Caco-2 (cell line): ENCODE results near the gene ZSCAN25. TPM values are rescaled to one million over a fixed set of nuclear protein-coding genes. Genes with fewer than 3 reads are reported as not detected.

ENCODE experiments used
- BruUV-seq: library from RNA; stranded (reverse); fragments of 400-500 nt; replicated peaks from 2 replicates; lab custom pipeline; 2021; lab: Mats Ljungman, UMichigan
- CTCF ChIA-PET: fragments of 300-600 bp; sonication (Branson Sonifier 250); formaldehyde crosslinking; loops from one replicate; lab custom pipeline; 2022; ENCODE audit warnings: antibody characterized with exemption; lab: Charles Lee
- POLR2A ChIA-PET: fragments of 300-600 bp; sonication (Branson Sonifier 250); formaldehyde crosslinking; loops from one replicate; lab custom pipeline; 2022; ENCODE audit warnings: antibody characterized with exemption; lab: Charles Lee
- DNase-seq, 2 experiments: peaks; one replicate each; pipeline versions ENCODE4 v3.0.0 to v3.0.0-alpha.2; 2020 to 2022
- H3K27me3 ChIP-seq: replicated peaks from 2 replicates; pipeline ENCODE4 v1.6.0; 2011; ENCODE audit warnings: low read length; ENCODE audit not compliant: control insufficient read depth, insufficient read depth
- H3K36me3 ChIP-seq: 2 replicates; pipeline ENCODE4 v1.5.1; 2011; ENCODE audit warnings: low read length; ENCODE audit not compliant: control insufficient read depth, insufficient read depth
- H3K4me1 ChIP-seq: fragments of 250-450 bp; sonication (Bioruptor Pico); 2 replicates; pipeline ENCODE4 v1.5.1; 2020; ENCODE audit warnings: mild to moderate bottlenecking
- H3K4me3 ChIP-seq: 2 replicates; pipeline ENCODE4 v1.5.1; 2011; ENCODE audit warnings: low read depth, mild to moderate bottlenecking, control low read depth, low read length
- H3K9me3 ChIP-seq: fragments of 250-450 bp; sonication (Bioruptor Pico); 2 replicates; pipeline ENCODE4 v1.5.1; 2020; ENCODE audit warnings: mild to moderate bottlenecking, moderate library complexity
- H3K27ac Mint-ChIP-seq: one replicate; pipeline ENCODE4 v1.8.0; 2022; ENCODE audit warnings: mixed read lengths; ENCODE audit not compliant: unreplicated experiment
- H3K27me3 Mint-ChIP-seq: one replicate; pipeline ENCODE4 v1.8.0; 2022; ENCODE audit warnings: mixed read lengths; ENCODE audit not compliant: insufficient read depth, unreplicated experiment
- H3K36me3 Mint-ChIP-seq: one replicate; pipeline ENCODE4 v1.8.0; 2022; ENCODE audit warnings: mild to moderate bottlenecking, mixed read lengths; ENCODE audit not compliant: insufficient read depth, unreplicated experiment
- H3K4me1 Mint-ChIP-seq: one replicate; pipeline ENCODE4 v1.8.0; 2022; ENCODE audit warnings: low read depth, mixed read lengths; ENCODE audit not compliant: unreplicated experiment
- H3K4me3 Mint-ChIP-seq: one replicate; pipeline ENCODE4 v1.8.0; 2022; ENCODE audit warnings: mild to moderate bottlenecking, moderate library complexity, mixed read lengths; ENCODE audit not compliant: unreplicated experiment
- H3K9me3 Mint-ChIP-seq: one replicate; pipeline ENCODE4 v1.8.0; 2022; ENCODE audit warnings: mixed read lengths; ENCODE audit not compliant: unreplicated experiment
- CTCF ChIP-seq, 2 experiments: fragments of 200-600 bp in 1 of 2; IDR thresholded peaks; 1 replicate in 1 of 2; 2 replicates in 1 of 2; pipeline versions ENCODE4 v1.5.1 to v1.8.0; 2011 to 2022; ENCODE audit warnings: antibody characterized with exemption in 1 of 2, control low read depth in 1 of 2, inconsistent platforms in 1 of 2, low read depth in 1 of 2, low read length in 1 of 2, mild to moderate bottlenecking in 1 of 2, moderate library complexity in 1 of 2; ENCODE audit not compliant: insufficient read depth in 1 of 2, severe bottlenecking in 1 of 2, unreplicated experiment in 1 of 2
- intact Hi-C: fragments of 100-400 bp; cut with micrococcal nuclease; formaldehyde crosslinking; loops from one replicate; pipeline ENCODE4 v1.10.0; 2022; ENCODE audit not compliant: unreplicated experiment
- total RNA-seq: library from RNA; stranded (reverse); gene quantifications from 2 replicates; pipeline ENCODE4 v1.2.3, GENCODE V29; 2022

The ZSCAN25 gene
- total RNA-seq, 1 experiment from 2014 or later: 21.2 TPM

- POLR2A ChIA-PET: no interaction called here
- no peak for DNase-seq
- no peaks in the 10 kb centered on the region for H3K4me1 Mint-ChIP-seq
- peaks cover 8% of the 10 kb centered on the region for H3K36me3 ChIP-seq
- no peak overlapping the region for H3K4me3 Mint-ChIP-seq
- no TSS peak for BruUV-seq
- CTCF ChIA-PET: no interaction called here
- H3K4me3 ChIP-seq: no peak overlapping the region
- H3K4me1 ChIP-seq: no peaks in the 10 kb centered on the region
- H3K36me3 Mint-ChIP-seq: peaks cover 92% of the 10 kb centered on the region
- H3K27me3 ChIP-seq: no peaks in the 10 kb centered on the region
- H3K9me3 Mint-ChIP-seq: no peaks in the 10 kb centered on the region
- no peak overlapping the region for H3K27ac Mint-ChIP-seq
- H3K9me3 ChIP-seq: no peaks in the 10 kb centered on the region
- intact Hi-C loops: no loop called here
- no peaks in the 10 kb centered on the region for H3K27me3 Mint-ChIP-seq
- TF ChIP-seq CTCF (IDR thresholded peaks at IDR 0.05; ENCODE audit: insufficient read depth in 1 of 2, low read depth in 1 of 2, low read length in 1 of 2, severe bottlenecking in 1 of 2, unreplicated experiment in 1 of 2): no peak
Measured at GRCh38 chr7:99625321-99625720, 8.6 kb downstream of the ZSCAN25 start.

GRCh38 chr7:99625961-99626360, 9.2 kb downstream of the ZSCAN25 start:
- no peaks in the 10 kb centered on the region for H3K27me3 ChIP-seq
- BruUV-seq: no TSS peak
- no peaks in the 10 kb centered on the region for H3K9me3 ChIP-seq
- Mint-ChIP-seq H3K36me3 (peaks cover 93% of the 10 kb centered on the region), H3K9me3 (no peaks in the 10 kb centered on the region), H3K27ac (no peak overlapping the region), H3K4me3 (no peak overlapping the region), H3K4me1 (no peaks in the 10 kb centered on the region), H3K27me3 (no peaks in the 10 kb centered on the region)
- intact Hi-C loops: no loop called here
- ChIA-PET POLR2A (no interaction called here), CTCF (no interaction called here)
- no peak for DNase-seq
- no peak overlapping the region for H3K4me3 ChIP-seq
- no peaks in the 10 kb centered on the region for H3K4me1 ChIP-seq
- no peak for TF ChIP-seq CTCF (IDR thresholded peaks at IDR 0.05; ENCODE audit: insufficient read depth in 1 of 2, low read depth in 1 of 2, low read length in 1 of 2, severe bottlenecking in 1 of 2, unreplicated experiment in 1 of 2)
- H3K36me3 ChIP-seq: peaks cover 8% of the 10 kb centered on the region

- no peak for DNase-seq
- Mint-ChIP-seq H3K36me3 (peaks cover 93% of the 10 kb centered on the region), H3K27me3 (no peaks in the 10 kb centered on the region), H3K4me1 (no peaks in the 10 kb centered on the region), H3K9me3 (no peaks in the 10 kb centered on the region), H3K27ac (no peak overlapping the region), H3K4me3 (no peak overlapping the region)
- ChIA-PET POLR2A (no interaction called here), CTCF (no interaction called here)
- no peaks in the 10 kb centered on the region for H3K4me1 ChIP-seq
- TF ChIP-seq CTCF (IDR thresholded peaks at IDR 0.05; ENCODE audit: insufficient read depth in 1 of 2, low read depth in 1 of 2, low read length in 1 of 2, severe bottlenecking in 1 of 2, unreplicated experiment in 1 of 2): no peak
- BruUV-seq: no TSS peak
- H3K27me3 ChIP-seq: no peaks in the 10 kb centered on the region
- intact Hi-C loops: no loop called here
- peaks cover 6% of the 10 kb centered on the region for H3K36me3 ChIP-seq
- H3K4me3 ChIP-seq: no peak overlapping the region
- H3K9me3 ChIP-seq: no peaks in the 10 kb centered on the region
Measured at GRCh38 chr7:99626661-99627060, 9.9 kb downstream of the ZSCAN25 start.
